ENCODE measurements around the gene TNFRSF4.
"Not testable (repeated sequence)": the region's sequence is repeated elsewhere in the genome, so short reads cannot be mapped to it uniquely, and the experiment has no call there.

Gene TNFRSF4

GRCh38 chr1:1182491-1183220 lies 31.3 kb downstream of the TNFRSF4 start:
- no peak for DNase-seq (ENCODE audit: low read depth)

GRCh38 chr1:1181938-1182410 lies 32.0 kb downstream of the TNFRSF4 start:
- DNase-seq (ENCODE audit: low read depth) = no peak

GRCh38 chr1:1181129-1181937 lies 32.6 kb downstream of the TNFRSF4 start:
- no peak for DNase-seq (ENCODE audit: low read depth)

GRCh38 chr1:1179983-1180861 lies 33.7 kb downstream of the TNFRSF4 start:
- no peak for DNase-seq (ENCODE audit: low read depth)

- no peak for DNase-seq (ENCODE audit: low read depth)
These were observed 34.5 kb downstream of the TNFRSF4 start for GRCh38 chr1:1179346-1179982.

- DNase-seq (ENCODE audit: low read depth) = no peak
These were observed 35.1 kb downstream of the TNFRSF4 start for GRCh38 chr1:1178794-1179331.

GRCh38 chr1:1177452-1178206 lies 36.3 kb downstream of the TNFRSF4 start:
- DNase-seq (ENCODE audit: low read depth) = no peak

- no peak for DNase-seq (ENCODE audit: low read depth)
These were observed 37.0 kb downstream of the TNFRSF4 start for GRCh38 chr1:1176931-1177330.

- not testable (repeated sequence) for DNase-seq (ENCODE audit: low read depth)
These were observed 37.7 kb downstream of the TNFRSF4 start for GRCh38 chr1:1176063-1176761.

- no peak for DNase-seq (ENCODE audit: low read depth)
These were observed 38.5 kb downstream of the TNFRSF4 start for GRCh38 chr1:1175221-1176062.

GRCh38 chr1:1173793-1174415 lies 40.0 kb downstream of the TNFRSF4 start, which contains the start of gene TTLL10:
Gene TTLL10 (plus strand): TSS chr1:1173880. CDS start chr1:1179216, 5,336 bp downstream.
- DNase-seq (ENCODE audit: low read depth) = no peak

- DNase-seq (ENCODE audit: low read depth) = no peak
These were observed 40.7 kb downstream of the TNFRSF4 start for GRCh38 chr1:1173061-1173792.

GRCh38 chr1:1171546-1172340 lies 42.2 kb downstream of the TNFRSF4 start:
- no peak for DNase-seq (ENCODE audit: low read depth)

GRCh38 chr1:1171161-1171545 lies 42.8 kb downstream of the TNFRSF4 start:
- DNase-seq (ENCODE audit: low read depth) = no peak

- no peak for DNase-seq (ENCODE audit: low read depth)
These were observed 43.5 kb downstream of the TNFRSF4 start for GRCh38 chr1:1170215-1171091.
